Measurements from ENCODE around the gene SPHK2.

The SPHK2 gene

DNA sequence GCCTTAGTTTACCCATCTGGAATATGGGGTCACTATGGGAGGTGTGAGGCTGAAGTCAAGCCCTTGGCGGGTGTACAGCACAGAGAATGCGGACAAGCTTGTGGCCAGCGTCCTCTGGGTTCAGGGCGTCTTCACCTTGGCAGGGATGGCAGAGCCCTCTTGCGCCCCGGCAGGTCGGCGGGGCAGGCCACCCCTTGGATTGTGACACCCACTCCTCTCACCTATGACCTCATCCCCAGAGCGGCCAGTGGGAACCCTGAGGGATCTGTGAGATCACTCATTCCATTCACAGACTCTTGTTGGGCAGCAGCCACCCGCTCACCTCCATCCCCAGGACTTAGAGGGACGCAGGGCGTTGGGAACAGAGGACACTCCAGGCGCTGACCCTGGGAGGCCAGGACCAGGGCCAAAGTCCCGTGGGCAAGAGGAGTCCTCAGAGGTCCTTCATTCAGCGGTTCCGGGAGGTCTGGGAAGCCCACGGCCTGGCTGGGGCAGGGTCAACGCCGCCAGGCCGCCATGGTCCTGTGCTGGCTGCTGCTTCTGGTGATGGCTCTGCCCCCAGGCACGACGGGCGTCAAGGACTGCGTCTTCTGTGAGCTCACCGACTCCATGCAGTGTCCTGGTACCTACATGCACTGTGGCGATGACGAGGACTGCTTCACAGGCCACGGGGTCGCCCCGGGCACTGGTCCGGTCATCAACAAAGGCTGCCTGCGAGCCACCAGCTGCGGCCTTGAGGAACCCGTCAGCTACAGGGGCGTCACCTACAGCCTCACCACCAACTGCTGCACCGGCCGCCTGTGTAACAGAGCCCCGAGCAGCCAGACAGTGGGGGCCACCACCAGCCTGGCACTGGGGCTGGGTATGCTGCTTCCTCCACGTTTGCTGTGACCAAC, 12.6 kb upstream of the SPHK2 start, which contains the start of gene SPACA4:
Gene SPACA4 (plus strand): TSS at position 280 of the 896 bp plus-strand sequence. CDS start 237 bp downstream, at position 517.
- H3K27ac ChIP-seq (ENCODE audit: low read depth, low read length): no peak within 1 kb of the TSS
- H2AK5ac ChIP-seq (ENCODE audit: low read length): no peak within 1 kb of the TSS
- H3K27me3 ChIP-seq (ENCODE audit: insufficient read depth, low read length): no peaks in the 10 kb centered on the region
- peak; percentile 28 to 58 for DNase-seq
- H2BK5ac ChIP-seq (ENCODE audit: low read depth, low read length, poor library complexity): no peak within 1 kb of the TSS
- no peak within 1 kb of the TSS for H3K9ac ChIP-seq (ENCODE audit: low read length)
- H3K4me2 ChIP-seq (ENCODE audit: low read length): no peak within 1 kb of the TSS
- H3K79me1 ChIP-seq (ENCODE audit: low read length): no peaks in the 10 kb centered on the region
- no peak within 1 kb of the TSS for H3K14ac ChIP-seq (ENCODE audit: low read length)
- H2BK12ac ChIP-seq (ENCODE audit: low read length): no peak within 1 kb of the TSS
- H3K23ac ChIP-seq (ENCODE audit: low read length): no peak within 1 kb of the TSS
- H3K9me3 ChIP-seq (ENCODE audit: insufficient read depth, low read depth, low read length): peaks cover 1% of the 10 kb centered on the region
- no peak within 1 kb of the TSS for H2BK120ac ChIP-seq (ENCODE audit: insufficient read depth, low read length, poor library complexity)
- H4K12ac ChIP-seq (ENCODE audit: low read depth, low read length): no peak within 1 kb of the TSS
- H3K4me1 ChIP-seq (ENCODE audit: control insufficient read depth in 1 of 2, insufficient read depth in 2 of 2, low read length in 2 of 2): no peaks in the 10 kb centered on the region
- no peak within 1 kb of the TSS for H3K4me3 ChIP-seq (ENCODE audit: low read depth, low read length)
- no peaks in the 10 kb centered on the region for H3K36me3 ChIP-seq (ENCODE audit: control insufficient read depth in 1 of 2, insufficient read depth in 2 of 2, low read length in 2 of 2)
- WGBS (ENCODE audit: extremely low coverage, insufficient coverage, insufficient read length): no CpG with 5 or more reads among the region's 39 CpGs
- no peak within 1 kb of the TSS for H3K18ac ChIP-seq (ENCODE audit: low read length)
- H2AFZ ChIP-seq (ENCODE audit: insufficient read depth, low read length, poor library complexity): no peak within 1 kb of the TSS
- no peak within 1 kb of the TSS for H4K8ac ChIP-seq (ENCODE audit: low read depth, low read length)
- no peaks in the 10 kb centered on the region for H3K79me2 ChIP-seq (ENCODE audit: control insufficient read depth, insufficient read depth, low read length, poor library complexity)
- no peak within 1 kb of the TSS for H4K91ac ChIP-seq (ENCODE audit: low read depth, low read length)
- no peak within 1 kb of the TSS for H3K4ac ChIP-seq (ENCODE audit: low read depth, low read length)

DNA sequence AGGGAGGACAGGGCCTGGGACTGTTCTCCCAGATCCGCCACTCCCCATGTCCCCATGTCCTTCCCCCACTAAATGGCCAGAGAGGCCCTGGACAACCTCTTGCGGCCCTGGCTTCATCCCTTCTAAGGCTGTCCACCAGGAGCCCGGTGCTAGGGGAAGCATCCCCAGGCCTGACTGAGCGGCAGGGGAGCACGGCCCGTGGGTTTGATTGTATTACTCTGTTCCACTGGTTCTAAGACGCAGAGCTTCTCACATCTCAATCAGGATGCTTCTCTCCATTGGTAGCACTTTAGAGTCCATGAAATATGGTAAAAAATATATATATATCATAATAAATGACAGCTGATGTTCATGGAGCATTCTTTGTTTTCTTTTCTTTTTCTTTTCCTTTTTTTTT, 11.9 kb upstream of the SPHK2 start:
- no peak overlapping the region for H2BK5ac ChIP-seq (ENCODE audit: low read depth, low read length, poor library complexity)
- H3K79me1 ChIP-seq (ENCODE audit: low read length): no peaks in the 10 kb centered on the region
- H4K12ac ChIP-seq (ENCODE audit: low read depth, low read length): no peak overlapping the region
- H3K36me3 ChIP-seq (ENCODE audit: control insufficient read depth in 1 of 2, insufficient read depth in 2 of 2, low read length in 2 of 2): no peaks in the 10 kb centered on the region
- WGBS (ENCODE audit: extremely low coverage, insufficient coverage, insufficient read length): no CpG with 5 or more reads among the region's 7 CpGs
- no peak for DNase-seq
- H3K4me3 ChIP-seq (ENCODE audit: low read depth, low read length): no peak overlapping the region
- no peak overlapping the region for H2BK120ac ChIP-seq (ENCODE audit: insufficient read depth, low read length, poor library complexity)
- no peaks in the 10 kb centered on the region for H3K79me2 ChIP-seq (ENCODE audit: control insufficient read depth, insufficient read depth, low read length, poor library complexity)
- no peaks in the 10 kb centered on the region for H3K4me1 ChIP-seq (ENCODE audit: control insufficient read depth in 1 of 2, insufficient read depth in 2 of 2, low read length in 2 of 2)
- peaks cover 1% of the 10 kb centered on the region for H3K9me3 ChIP-seq (ENCODE audit: insufficient read depth, low read depth, low read length)
- H3K9ac ChIP-seq (ENCODE audit: low read length): no peak overlapping the region
- no peaks in the 10 kb centered on the region for H3K27me3 ChIP-seq (ENCODE audit: insufficient read depth, low read length)
- H3K14ac ChIP-seq (ENCODE audit: low read length): no peak overlapping the region
- no peak overlapping the region for H4K91ac ChIP-seq (ENCODE audit: low read depth, low read length)
- H3K18ac ChIP-seq (ENCODE audit: low read length): no peak overlapping the region
- H3K27ac ChIP-seq (ENCODE audit: low read depth, low read length): no peak overlapping the region
- H2BK12ac ChIP-seq (ENCODE audit: low read length): no peak overlapping the region
- no peak overlapping the region for H2AK5ac ChIP-seq (ENCODE audit: low read length)
- no peak overlapping the region for H3K23ac ChIP-seq (ENCODE audit: low read length)
- H3K4me2 ChIP-seq (ENCODE audit: low read length): no peak overlapping the region
- H4K8ac ChIP-seq (ENCODE audit: low read depth, low read length): no peak overlapping the region
- no peak overlapping the region for H2AFZ ChIP-seq (ENCODE audit: insufficient read depth, low read length, poor library complexity)
- no peak overlapping the region for H3K4ac ChIP-seq (ENCODE audit: low read depth, low read length)

DNA sequence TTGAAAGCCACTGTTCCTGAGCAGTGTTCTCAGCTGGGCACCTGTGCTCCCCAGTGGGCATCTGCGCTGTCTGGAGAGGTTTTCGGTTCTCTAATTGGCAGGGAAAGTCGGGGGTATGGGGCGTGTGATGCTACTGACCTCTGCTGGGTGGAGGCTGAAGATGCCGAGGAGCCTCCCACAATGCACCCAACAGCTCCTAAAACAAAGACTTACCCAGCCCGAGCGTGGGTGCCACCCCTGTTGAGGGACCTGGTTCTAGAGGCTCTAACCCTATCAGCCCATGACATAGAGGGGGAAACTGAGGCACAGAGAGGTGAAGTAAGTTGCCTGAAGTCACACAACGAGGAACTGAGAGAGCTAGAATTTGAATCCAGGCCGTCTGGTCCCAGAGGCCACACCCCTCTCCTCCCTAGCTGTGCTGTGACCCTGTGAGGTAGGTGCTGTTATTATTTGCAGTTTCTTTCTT, 10.5 kb upstream of the SPHK2 start:
- no peak overlapping the region for H3K9ac ChIP-seq (ENCODE audit: low read length)
- no CpG with 5 or more reads among the region's 9 CpGs for WGBS (ENCODE audit: extremely low coverage, insufficient coverage, insufficient read length)
- H3K27ac ChIP-seq (ENCODE audit: low read depth, low read length): no peak overlapping the region
- H2AFZ ChIP-seq (ENCODE audit: insufficient read depth, low read length, poor library complexity): no peak overlapping the region
- H3K23ac ChIP-seq (ENCODE audit: low read length): no peak overlapping the region
- no peaks in the 10 kb centered on the region for H3K79me1 ChIP-seq (ENCODE audit: low read length)
- H3K4ac ChIP-seq (ENCODE audit: low read depth, low read length): no peak overlapping the region
- H3K4me2 ChIP-seq (ENCODE audit: low read length): no peak overlapping the region
- no peak overlapping the region for H4K12ac ChIP-seq (ENCODE audit: low read depth, low read length)
- H3K27me3 ChIP-seq (ENCODE audit: insufficient read depth, low read length): no peaks in the 10 kb centered on the region
- no peak overlapping the region for H3K14ac ChIP-seq (ENCODE audit: low read length)
- peaks cover 0 to 3% of the 10 kb centered on the region in 2 experiments for H3K36me3 ChIP-seq (ENCODE audit: control insufficient read depth in 1 of 2, insufficient read depth in 2 of 2, low read length in 2 of 2)
- H2BK5ac ChIP-seq (ENCODE audit: low read depth, low read length, poor library complexity): no peak overlapping the region
- no peaks in the 10 kb centered on the region for H3K4me1 ChIP-seq (ENCODE audit: control insufficient read depth in 1 of 2, insufficient read depth in 2 of 2, low read length in 2 of 2)
- no peak overlapping the region for H2AK5ac ChIP-seq (ENCODE audit: low read length)
- peak in 1 of 2 donors; percentile 33 for DNase-seq
- H3K18ac ChIP-seq (ENCODE audit: low read length): no peak overlapping the region
- no peak overlapping the region for H2BK12ac ChIP-seq (ENCODE audit: low read length)
- H4K8ac ChIP-seq (ENCODE audit: low read depth, low read length): peak overlapping the region; percentile 42
- H3K4me3 ChIP-seq (ENCODE audit: low read depth, low read length): no peak overlapping the region
- peaks cover 1% of the 10 kb centered on the region for H3K9me3 ChIP-seq (ENCODE audit: insufficient read depth, low read depth, low read length)
- H4K91ac ChIP-seq (ENCODE audit: low read depth, low read length): no peak overlapping the region
- no peak overlapping the region for H2BK120ac ChIP-seq (ENCODE audit: insufficient read depth, low read length, poor library complexity)
- H3K79me2 ChIP-seq (ENCODE audit: control insufficient read depth, insufficient read depth, low read length, poor library complexity): no peaks in the 10 kb centered on the region

DNA sequence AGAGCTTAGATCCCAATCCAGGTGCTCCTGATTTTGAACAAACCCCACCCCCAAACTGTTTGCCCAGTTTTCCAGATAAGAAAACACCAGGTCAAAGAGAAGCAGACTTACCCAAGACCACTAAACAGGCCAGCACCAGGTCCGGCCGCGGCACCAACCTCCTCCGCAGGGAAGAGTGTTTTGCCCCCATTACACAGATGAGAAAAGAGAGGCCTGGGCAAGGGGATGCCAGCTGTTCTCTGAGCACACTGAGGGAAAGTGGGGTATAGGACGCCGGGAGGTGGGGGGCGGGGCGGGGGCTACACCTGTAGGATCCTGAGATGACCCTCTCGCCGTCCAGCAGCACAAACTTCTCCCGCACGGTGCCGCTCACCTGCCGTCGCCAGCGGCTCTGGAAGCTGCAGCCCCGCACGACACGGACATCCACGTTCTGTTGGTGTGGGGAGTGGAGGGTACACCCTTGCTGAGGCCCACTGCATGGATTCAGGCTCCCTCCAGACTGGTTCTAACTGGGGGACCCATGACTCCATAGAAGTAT, 9.7 kb upstream of the SPHK2 start:
- DNase-seq: no peak
- no peak overlapping the region for H2BK5ac ChIP-seq (ENCODE audit: low read depth, low read length, poor library complexity)
- no CpG with 5 or more reads among the region's 20 CpGs for WGBS (ENCODE audit: extremely low coverage, insufficient coverage, insufficient read length)

More for the DNA sequence above, 9.7 kb upstream of the SPHK2 start:
- H3K36me3 ChIP-seq (ENCODE audit: control insufficient read depth in 1 of 2, insufficient read depth in 2 of 2, low read length in 2 of 2): peaks cover 1 to 4% of the 10 kb centered on the region in 2 experiments
- no peak overlapping the region for H3K23ac ChIP-seq (ENCODE audit: low read length)
- H3K14ac ChIP-seq (ENCODE audit: low read length): no peak overlapping the region
- H3K4me1 ChIP-seq (ENCODE audit: control insufficient read depth in 1 of 2, insufficient read depth in 2 of 2, low read length in 2 of 2): no peaks in the 10 kb centered on the region
- H3K4ac ChIP-seq (ENCODE audit: low read depth, low read length): no peak overlapping the region
- H4K91ac ChIP-seq (ENCODE audit: low read depth, low read length): no peak overlapping the region
- no peak overlapping the region for H3K4me3 ChIP-seq (ENCODE audit: low read depth, low read length)
- H3K18ac ChIP-seq (ENCODE audit: low read length): no peak overlapping the region
- no peak overlapping the region for H4K12ac ChIP-seq (ENCODE audit: low read depth, low read length)
- no peaks in the 10 kb centered on the region for H3K27me3 ChIP-seq (ENCODE audit: insufficient read depth, low read length)
- H4K8ac ChIP-seq (ENCODE audit: low read depth, low read length): no peak overlapping the region
- no peak overlapping the region for H2AFZ ChIP-seq (ENCODE audit: insufficient read depth, low read length, poor library complexity)
- H2BK12ac ChIP-seq (ENCODE audit: low read length): no peak overlapping the region
- no peaks in the 10 kb centered on the region for H3K79me1 ChIP-seq (ENCODE audit: low read length)
- H3K4me2 ChIP-seq (ENCODE audit: low read length): no peak overlapping the region
- H3K9ac ChIP-seq (ENCODE audit: low read length): no peak overlapping the region
- no peak overlapping the region for H3K27ac ChIP-seq (ENCODE audit: low read depth, low read length)
- H3K9me3 ChIP-seq (ENCODE audit: insufficient read depth, low read depth, low read length): peaks cover 1% of the 10 kb centered on the region
- H2AK5ac ChIP-seq (ENCODE audit: low read length): no peak overlapping the region
- no peak overlapping the region for H2BK120ac ChIP-seq (ENCODE audit: insufficient read depth, low read length, poor library complexity)
- H3K79me2 ChIP-seq (ENCODE audit: control insufficient read depth, insufficient read depth, low read length, poor library complexity): no peaks in the 10 kb centered on the region
